GM20000 (cell line): ENCODE results near the gene PLCB2.

Experiments used
- DNase-seq: peaks from one replicate; pipeline ENCODE4 v3.0.0; 2012; ENCODE audit warnings: low spot score
- TF ChIP-seq, protein P1 (sequence below): IDR thresholded peaks from 2 replicates; pipeline ENCODE4 v1.5.1; 2012; ENCODE audit warnings: mild to moderate bottlenecking, control low read depth; ENCODE audit errors: extremely low read depth, missing control alignments

PLCB2 gene

DNA sequence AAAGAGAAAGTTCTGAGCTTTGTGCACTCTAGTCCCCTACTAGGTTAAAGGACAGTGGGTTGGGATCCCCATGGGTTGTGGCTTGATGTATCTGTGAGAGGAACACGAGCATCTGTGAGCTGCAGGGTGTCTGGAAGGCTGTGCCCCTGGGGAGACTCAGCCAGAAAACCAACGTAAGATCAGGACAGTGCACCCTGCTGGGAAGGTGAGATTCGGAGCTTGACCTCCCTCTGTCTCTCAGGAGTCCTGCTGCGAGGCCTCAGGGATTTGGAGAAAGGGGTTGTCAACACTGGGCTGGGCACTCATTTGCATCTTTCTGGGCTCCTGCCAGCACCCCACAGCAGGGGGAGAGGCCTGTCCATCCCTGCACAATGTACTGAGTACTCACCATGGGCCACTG is 40.1 kb downstream of the PLCB2 start:
- DNase-seq = no peak
- TF ChIP-seq, protein P1, sequence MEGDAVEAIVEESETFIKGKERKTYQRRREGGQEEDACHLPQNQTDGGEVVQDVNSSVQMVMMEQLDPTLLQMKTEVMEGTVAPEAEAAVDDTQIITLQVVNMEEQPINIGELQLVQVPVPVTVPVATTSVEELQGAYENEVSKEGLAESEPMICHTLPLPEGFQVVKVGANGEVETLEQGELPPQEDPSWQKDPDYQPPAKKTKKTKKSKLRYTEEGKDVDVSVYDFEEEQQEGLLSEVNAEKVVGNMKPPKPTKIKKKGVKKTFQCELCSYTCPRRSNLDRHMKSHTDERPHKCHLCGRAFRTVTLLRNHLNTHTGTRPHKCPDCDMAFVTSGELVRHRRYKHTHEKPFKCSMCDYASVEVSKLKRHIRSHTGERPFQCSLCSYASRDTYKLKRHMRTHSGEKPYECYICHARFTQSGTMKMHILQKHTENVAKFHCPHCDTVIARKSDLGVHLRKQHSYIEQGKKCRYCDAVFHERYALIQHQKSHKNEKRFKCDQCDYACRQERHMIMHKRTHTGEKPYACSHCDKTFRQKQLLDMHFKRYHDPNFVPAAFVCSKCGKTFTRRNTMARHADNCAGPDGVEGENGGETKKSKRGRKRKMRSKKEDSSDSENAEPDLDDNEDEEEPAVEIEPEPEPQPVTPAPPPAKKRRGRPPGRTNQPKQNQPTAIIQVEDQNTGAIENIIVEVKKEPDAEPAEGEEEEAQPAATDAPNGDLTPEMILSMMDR = no peak

DNA sequence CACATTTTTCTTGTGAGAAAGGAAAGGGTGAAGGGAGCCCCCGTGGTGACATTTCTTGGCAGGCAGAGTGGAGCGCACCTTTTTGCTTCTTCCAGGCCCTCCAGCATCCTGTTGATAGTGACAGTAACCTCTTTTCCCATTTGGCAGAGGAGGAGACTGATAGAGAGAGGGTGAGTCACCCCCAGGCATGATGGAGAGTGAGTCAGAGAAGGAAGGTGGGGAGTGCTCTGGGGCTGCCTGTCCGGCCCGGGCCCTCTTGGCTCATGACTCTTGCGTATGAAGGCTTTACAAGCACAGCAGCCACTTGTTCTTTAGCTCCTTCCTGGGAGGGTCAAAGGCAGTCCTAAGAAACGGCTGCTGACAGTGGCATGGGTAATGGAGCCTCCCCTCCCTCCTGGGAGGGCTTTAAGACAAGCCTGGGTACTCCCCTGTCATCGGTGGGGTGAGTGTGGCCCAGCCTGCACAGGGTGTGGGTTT is 40.9 kb downstream of the PLCB2 start:
- DNase-seq = no peak
- TF ChIP-seq, protein P1 = no peak

DNA sequence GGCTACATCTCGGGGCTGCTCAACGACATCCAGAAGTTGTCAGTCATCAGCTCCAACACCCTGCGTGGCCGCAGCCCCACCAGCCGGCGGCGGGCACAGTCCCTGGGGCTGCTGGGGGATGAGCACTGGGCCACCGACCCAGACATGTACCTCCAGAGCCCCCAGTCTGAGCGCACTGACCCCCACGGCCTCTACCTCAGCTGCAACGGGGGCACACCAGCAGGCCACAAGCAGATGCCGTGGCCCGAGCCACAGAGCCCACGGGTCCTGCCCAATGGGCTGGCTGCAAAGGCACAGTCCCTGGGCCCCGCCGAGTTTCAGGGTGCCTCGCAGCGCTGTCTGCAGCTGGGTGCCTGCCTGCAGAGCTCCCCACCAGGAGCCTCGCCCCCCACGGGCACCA is 41.9 kb downstream of the PLCB2 start:
- DNase-seq = no peak
- TF ChIP-seq, protein P1 = no peak

DNA sequence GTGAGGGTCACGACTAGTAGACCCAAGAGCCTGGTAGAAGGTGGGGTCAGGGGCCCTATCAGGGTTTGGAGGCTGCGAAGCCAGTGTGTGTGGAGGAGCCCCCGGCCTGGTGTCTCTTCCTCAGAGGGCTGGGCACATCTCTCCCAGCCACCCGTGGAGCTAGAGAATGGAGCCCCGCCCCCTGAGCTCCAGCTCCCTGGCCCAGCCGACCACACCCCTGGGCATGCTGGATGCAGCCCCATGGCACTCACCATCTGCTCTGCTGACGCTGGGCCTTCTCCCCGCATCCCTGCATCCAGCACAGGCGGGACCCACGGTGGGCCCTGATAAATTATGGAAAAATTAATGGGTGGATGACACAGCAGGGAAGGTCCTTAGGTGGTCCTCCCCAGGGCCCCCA is 42.4 kb downstream of the PLCB2 start:
- DNase-seq = no peak

GRCh38 chr15:40264321-40265153 is 43.2 kb downstream of the PLCB2 start:
- TF ChIP-seq, protein P1 = no peak
- no peak for DNase-seq

More for the DNA sequence above, 42.4 kb downstream of the PLCB2 start:
- TF ChIP-seq, protein P1 = no peak

DNA sequence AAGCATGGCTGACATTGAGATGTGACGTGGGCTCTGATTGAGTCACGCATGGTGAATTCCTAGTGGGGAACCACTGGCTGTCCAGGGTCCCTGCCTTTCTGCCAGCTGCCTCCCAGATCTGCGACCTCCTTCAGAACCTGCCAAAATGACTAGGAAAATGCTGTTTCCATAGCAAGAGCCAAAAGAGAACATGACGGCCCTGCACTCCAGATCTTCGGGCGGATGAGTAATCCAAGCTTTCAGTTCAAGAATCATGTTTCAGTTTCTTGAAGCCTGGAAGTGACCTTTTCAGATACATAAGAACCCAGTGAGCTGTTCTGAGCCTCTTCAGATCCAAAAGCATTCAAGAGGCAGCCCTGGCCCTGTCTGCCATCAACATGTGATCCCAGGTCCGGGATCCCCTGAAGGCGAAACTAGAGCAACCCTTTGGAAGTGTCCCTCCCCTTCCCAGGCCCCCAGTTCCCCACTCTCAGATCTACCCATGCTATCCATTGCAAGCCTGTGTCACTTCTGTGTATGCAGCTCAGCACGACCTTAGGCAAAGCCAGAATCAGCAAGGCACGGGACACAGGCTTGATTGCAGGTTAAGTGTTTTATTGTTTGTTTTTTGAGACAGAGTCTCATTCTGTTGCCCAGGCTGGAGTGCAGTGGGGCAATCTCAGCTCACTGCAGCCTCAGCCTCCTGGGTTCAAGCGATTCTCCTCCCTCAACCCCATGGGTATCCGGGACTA is 44.5 kb downstream of the PLCB2 start:
- no peak for DNase-seq
- TF ChIP-seq, protein P1 = no peak

DNA sequence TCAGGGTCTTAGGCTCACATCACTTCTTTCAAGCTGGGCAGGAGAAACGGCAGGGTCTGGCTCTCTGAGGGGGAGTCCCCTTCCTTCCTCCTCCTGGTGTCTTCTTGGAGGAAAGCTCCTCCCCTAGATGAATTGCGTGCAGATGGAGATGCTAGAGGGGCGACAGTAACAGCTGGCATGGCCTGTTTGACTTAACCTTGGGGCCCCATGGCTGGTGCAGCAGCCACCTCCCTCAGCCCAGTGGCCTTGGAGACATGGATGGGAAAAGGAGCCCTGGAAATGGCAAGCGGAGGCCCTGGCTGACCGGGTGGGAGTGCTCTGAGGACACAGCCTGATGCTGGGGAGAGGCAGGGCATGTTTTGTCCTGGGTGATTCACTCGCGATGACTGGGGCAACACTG is 48.7 kb downstream of the PLCB2 start:
- no peak for DNase-seq
- TF ChIP-seq, protein P1 = no peak
